ACC112 (cell line): ENCODE results near the gene PSTPIP2.
"Not testable (repeated sequence)": the region's sequence is repeated elsewhere in the genome, so short reads cannot be mapped to it uniquely, and the experiment has no call there.

ENCODE experiments used
- H2AFZ ChIP-seq: fragments of 200-600 bp; sonication (generic); one replicate; pipeline ENCODE4 v1.6.0; 2017; ENCODE audit warnings: antibody characterized with exemption, low read length; ENCODE audit not compliant: unreplicated experiment
- H3K27ac ChIP-seq: fragments of 200-600 bp; sonication (generic); 2 replicates; pipeline ENCODE4 v1.5.1; 2014; ENCODE audit warnings: low read depth, mild to moderate bottlenecking, antibody characterized with exemption, low read length, moderate library complexity
- H3K27me3 ChIP-seq: fragments of 200-600 bp; sonication (generic); 2 replicates; pipeline ENCODE4 v1.6.1; 2014; ENCODE audit warnings: mild to moderate bottlenecking, antibody characterized with exemption, low read length, moderate library complexity, mixed read lengths; ENCODE audit not compliant: insufficient read depth
- H3K36me3 ChIP-seq: fragments of 200-600 bp; sonication (generic); 2 replicates; pipeline ENCODE4 v1.6.1; 2016; ENCODE audit warnings: mild to moderate bottlenecking, antibody characterized with exemption, low read length, moderate library complexity, mixed read lengths; ENCODE audit not compliant: insufficient read depth
- H3K4me1 ChIP-seq: fragments of 200-600 bp; sonication (generic); one replicate; pipeline ENCODE4 v1.6.1; 2016; ENCODE audit warnings: low read length, mixed read lengths; ENCODE audit not compliant: insufficient read depth, unreplicated experiment, control insufficient read depth
- H3K4me3 ChIP-seq: fragments of 200-600 bp; sonication (generic); 2 replicates; pipeline ENCODE4 v1.5.1; 2014; ENCODE audit warnings: mild to moderate bottlenecking, low read depth, low read length
- H3K79me2 ChIP-seq: fragments of 200-600 bp; sonication (generic); one replicate; pipeline ENCODE4 v1.6.0; 2016; ENCODE audit warnings: low read length; ENCODE audit not compliant: control insufficient read depth, unreplicated experiment, insufficient read depth

PSTPIP2 gene

GRCh38 chr18:45991788-45992187 lies 80.3 kb downstream of the PSTPIP2 start:
- H3K36me3 ChIP-seq, result peaks cover 7% of the 10 kb centered on the region; the same call in 1 of the 2 replicates
- no peak overlapping the region for H3K4me3 ChIP-seq
- H3K79me2 ChIP-seq, result no peaks in the 10 kb centered on the region
- H3K27ac ChIP-seq, result no peak overlapping the region
- peaks cover 15% of the 10 kb centered on the region for H3K4me1 ChIP-seq
- no peak overlapping the region for H2AFZ ChIP-seq
- no peaks in the 10 kb centered on the region for H3K27me3 ChIP-seq

DNA sequence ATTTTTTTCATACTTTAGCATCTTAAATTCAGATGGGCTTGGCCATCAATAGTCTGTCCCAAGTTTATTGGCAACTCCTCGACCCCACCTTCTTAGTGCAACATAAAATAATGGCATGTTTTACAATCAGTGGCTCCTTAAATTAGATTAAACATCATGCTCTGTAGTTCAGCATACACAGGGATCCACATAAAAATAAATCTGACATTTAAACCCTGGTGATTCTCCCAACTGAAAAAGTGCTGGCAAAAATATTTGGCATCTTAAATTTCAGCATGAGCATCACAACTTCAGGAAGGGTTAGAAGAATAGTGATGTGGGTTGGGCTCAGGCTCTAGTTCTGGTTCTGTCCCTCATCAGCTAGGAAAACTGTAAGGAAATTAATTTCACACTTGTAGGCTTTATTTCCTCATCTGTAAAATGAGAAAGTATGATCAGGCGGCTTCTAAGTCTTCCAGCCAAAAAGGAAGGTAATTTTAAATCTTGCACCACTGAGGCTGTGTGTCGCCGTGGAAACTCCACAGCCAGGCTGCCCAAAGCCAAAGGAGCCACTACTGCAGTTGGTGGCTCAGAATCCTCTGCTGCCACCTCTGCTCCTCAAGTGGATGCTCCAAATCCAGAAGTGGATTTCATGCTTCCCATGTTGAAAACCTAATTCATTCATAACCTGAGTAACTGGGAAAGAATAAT lies 87.4 kb downstream of the PSTPIP2 start:
- no peak overlapping the region for H3K4me3 ChIP-seq
- H3K27ac ChIP-seq, result no peak overlapping the region
- peaks cover 6% of the 10 kb centered on the region for H3K4me1 ChIP-seq
- H3K79me2 ChIP-seq, result no peaks in the 10 kb centered on the region
- H3K36me3 ChIP-seq, result peaks cover 7% of the 10 kb centered on the region; the same call in 1 of the 2 replicates
- no peak overlapping the region for H2AFZ ChIP-seq
- no peaks in the 10 kb centered on the region for H3K27me3 ChIP-seq

- H3K4me3 ChIP-seq, result no peak overlapping the region
- peaks cover 12% of the 10 kb centered on the region for H3K4me1 ChIP-seq
- no peaks in the 10 kb centered on the region for H3K79me2 ChIP-seq
- no peak overlapping the region for H3K27ac ChIP-seq
- H2AFZ ChIP-seq, result no peak overlapping the region
- H3K36me3 ChIP-seq, result no peaks in the 10 kb centered on the region
- no peaks in the 10 kb centered on the region for H3K27me3 ChIP-seq
Observed at GRCh38 chr18:45981821-45982220, 90.2 kb downstream of the PSTPIP2 start.

DNA sequence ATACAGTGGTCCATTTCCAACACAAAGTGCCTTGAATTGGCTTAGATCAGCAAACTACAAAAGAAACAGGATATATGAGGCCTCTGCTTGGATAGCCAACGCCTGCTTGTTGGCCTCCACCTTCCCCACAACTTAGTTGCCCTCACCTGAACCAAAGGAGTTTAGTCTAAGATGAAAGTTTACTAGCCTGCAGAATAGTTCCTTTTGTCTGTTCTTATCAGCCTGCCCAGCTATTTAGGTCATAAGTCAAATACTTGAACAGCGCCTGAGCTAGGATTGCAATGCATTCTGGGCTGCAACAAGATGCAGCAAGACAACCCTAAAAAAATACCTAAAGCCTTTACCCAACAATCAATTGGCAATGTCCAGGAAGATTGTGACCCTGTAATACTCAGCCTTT lies 91.8 kb downstream of the PSTPIP2 start:
- no peaks in the 10 kb centered on the region for H3K27me3 ChIP-seq
- peaks cover 17% of the 10 kb centered on the region for H3K4me1 ChIP-seq
- no peak overlapping the region for H3K27ac ChIP-seq
- no peaks in the 10 kb centered on the region for H3K79me2 ChIP-seq
- H2AFZ ChIP-seq, result no peak overlapping the region
- H3K4me3 ChIP-seq, result no peak overlapping the region
- H3K36me3 ChIP-seq, result no peaks in the 10 kb centered on the region

DNA sequence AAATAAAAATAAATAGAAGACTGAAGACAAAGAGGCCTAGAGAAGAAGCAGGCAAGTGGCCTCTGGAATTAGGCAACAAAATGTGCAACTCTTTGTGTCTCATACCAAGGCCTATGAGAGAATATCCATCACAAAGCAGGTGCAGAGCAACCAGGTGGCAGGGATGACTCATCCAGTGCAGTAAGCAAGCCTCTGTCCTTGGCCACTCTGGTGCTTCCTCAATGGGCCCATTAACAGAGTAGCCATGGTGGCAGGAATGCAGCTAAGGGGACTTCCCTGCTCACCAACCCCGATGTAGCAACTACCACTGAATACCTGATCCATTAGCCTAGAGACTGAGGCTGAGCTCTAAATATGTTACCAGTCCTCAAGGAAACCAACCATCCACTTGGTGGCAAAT lies 94.0 kb downstream of the PSTPIP2 start:
- H3K4me3 ChIP-seq, result no peak overlapping the region
- peaks cover 21% of the 10 kb centered on the region for H3K4me1 ChIP-seq
- H3K27me3 ChIP-seq, result no peaks in the 10 kb centered on the region
- no peaks in the 10 kb centered on the region for H3K79me2 ChIP-seq
- H3K36me3 ChIP-seq, result no peaks in the 10 kb centered on the region
- H2AFZ ChIP-seq, result no peak overlapping the region
- H3K27ac ChIP-seq, result no peak overlapping the region

DNA sequence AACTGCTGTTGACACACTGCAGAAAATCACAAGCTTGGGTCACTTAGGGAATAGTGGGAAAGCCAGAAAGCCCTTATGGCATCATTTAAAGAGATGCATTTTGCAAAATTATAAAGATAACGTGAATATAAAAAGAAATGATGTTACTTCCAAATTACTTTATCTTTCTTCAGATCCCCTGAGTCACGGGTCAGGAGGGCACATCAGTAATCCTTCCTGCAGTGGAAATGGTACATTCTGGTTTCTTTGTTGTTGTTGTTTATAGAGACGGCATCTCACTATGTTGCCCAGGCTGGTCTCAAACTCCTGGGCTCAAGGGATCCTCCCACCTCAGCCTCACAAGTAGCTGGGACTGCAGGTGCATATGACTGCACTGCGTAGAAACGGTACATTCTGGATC lies 95.1 kb downstream of the PSTPIP2 start:
- Histone ChIP-seq H3K4me3 (no peak overlapping the region), H3K36me3 (no peaks in the 10 kb centered on the region), H3K27me3 (no peaks in the 10 kb centered on the region), H3K27ac (no peak overlapping the region), H3K79me2 (no peaks in the 10 kb centered on the region), H2AFZ (no peak overlapping the region), H3K4me1 (peaks cover 19% of the 10 kb centered on the region)

GRCh38 chr18:45976566-45976965 lies 95.5 kb downstream of the PSTPIP2 start:
- Histone ChIP-seq H3K79me2 (no peaks in the 10 kb centered on the region), H3K27ac (no peak overlapping the region), H3K4me3 (no peak overlapping the region), H3K4me1 (peaks cover 15% of the 10 kb centered on the region), H3K36me3 (no peaks in the 10 kb centered on the region), H2AFZ (no peak overlapping the region), H3K27me3 (no peaks in the 10 kb centered on the region)

DNA sequence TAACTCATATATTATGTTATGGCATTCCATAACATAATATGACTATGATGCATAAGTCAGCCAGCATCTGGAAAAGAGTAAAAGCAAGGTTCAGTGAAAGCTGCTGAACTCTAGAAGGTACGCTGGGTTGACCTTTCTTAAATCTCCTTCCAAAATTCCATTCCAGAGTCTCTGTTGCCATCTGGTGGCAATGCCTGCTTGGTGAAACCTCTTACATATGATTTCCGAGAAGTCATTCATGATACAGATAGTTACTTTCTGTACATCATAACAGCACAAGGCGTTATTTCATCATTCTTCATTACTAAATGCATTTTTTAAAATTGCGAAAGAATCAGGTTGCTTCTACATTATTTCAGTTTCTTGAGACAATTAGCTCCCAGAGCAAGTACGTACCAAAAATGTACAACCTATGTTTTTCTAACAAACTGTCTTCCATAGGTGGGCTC lies 97.9 kb downstream of the PSTPIP2 start:
- Histone ChIP-seq H3K27ac (no peak overlapping the region), H3K4me3 (peak overlapping the region; percentile 57), H3K4me1 (peaks cover 15% of the 10 kb centered on the region), H2AFZ (peak overlapping the region; percentile 65), H3K27me3 (no peaks in the 10 kb centered on the region), H3K79me2 (no peaks in the 10 kb centered on the region), H3K36me3 (no peaks in the 10 kb centered on the region)

GRCh38 chr18:45967007-45967706 lies 104.9 kb downstream of the PSTPIP2 start, which contains the start of gene EPG5:
TSS of gene EPG5 (minus strand) at chr18:45967329. CDS start at chr18:45967239, 90 bp downstream.
- H3K4me3 ChIP-seq, result peak within 1 kb of the TSS; percentile 100
- peaks cover 8% of the 10 kb centered on the region for H3K36me3 ChIP-seq
- H2AFZ ChIP-seq, result peak within 1 kb of the TSS; percentile 98

DNA sequence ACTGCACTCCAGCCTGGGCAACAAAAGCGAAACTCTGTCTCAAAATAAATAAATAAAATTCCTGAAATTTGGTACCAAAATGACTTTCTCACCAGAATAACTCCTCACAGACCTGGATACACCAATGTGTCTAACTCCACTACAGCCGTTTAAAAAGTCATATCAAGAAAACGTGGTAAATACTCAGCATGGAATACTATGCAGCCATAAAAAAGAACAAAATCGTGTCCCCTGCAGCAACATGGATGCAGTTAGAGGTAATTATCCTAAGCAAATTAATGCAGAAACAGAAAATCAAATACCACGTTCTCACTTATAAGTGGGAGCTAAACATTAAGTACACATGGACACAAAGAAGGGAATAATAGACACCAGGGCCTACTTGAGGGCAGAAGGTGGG lies 107.1 kb downstream of the PSTPIP2 start:
- Histone ChIP-seq H3K36me3 (peaks cover 18% of the 10 kb centered on the region), H3K27ac (peak overlapping the region; percentile 89), H3K4me3 (peak overlapping the region; percentile 41; the same call in 1 of the 2 replicates), H3K4me1 (peaks cover 51% of the 10 kb centered on the region), H3K79me2 (peaks cover 60% of the 10 kb centered on the region)
- not testable (repeated sequence) for H3K27me3 ChIP-seq, H2AFZ ChIP-seq

More at GRCh38 chr18:45967007-45967706, 104.9 kb downstream of the PSTPIP2 start, which contains the start of gene EPG5:
- peak within 1 kb of the TSS; percentile 77 for H3K27ac ChIP-seq
- no peaks in the 10 kb centered on the region for H3K27me3 ChIP-seq
- H3K4me1 ChIP-seq, result peaks cover 29% of the 10 kb centered on the region
- peaks cover 38% of the 10 kb centered on the region for H3K79me2 ChIP-seq
